Upper lobe of left lung (tissue), 6 donors: ENCODE results near the gene MAD1L1. TPM values are rescaled to one million over a fixed set of nuclear protein-coding genes. Genes with fewer than 3 reads are reported as not detected.
"Not testable (repeated sequence)": the region's sequence is repeated elsewhere in the genome, so short reads cannot be mapped to it uniquely, and the experiment has no call there.

ENCODE experiments used
- ATAC-seq, 2 donors: fragments of 200-7000 bp; cut with Tn5 transposase; one replicate each; pipeline ENCODE4 v1.9.1; 2022; ENCODE audit warnings: mild to moderate bottlenecking in 2 of 2, moderate library complexity in 2 of 2; ENCODE audit not compliant: low FRiP score in 2 of 2
- DNase-seq, 2 donors: peaks; one replicate each; pipeline ENCODE4 v3.0.0-alpha.2; 2019 to 2020
- H3K27ac ChIP-seq, 4 donors: fragments of 200-600 bp; sonication (generic); one replicate each; pipeline ENCODE4 v1.5.1; 2016 to 2019
- H3K27me3 ChIP-seq, 4 donors: fragments of 200-600 bp; sonication (generic); one replicate each; pipeline ENCODE4 v1.5.1; 2017 to 2019
- H3K36me3 ChIP-seq, 4 donors: fragments of 200-600 bp; sonication (generic); one replicate each; pipeline ENCODE4 v1.5.1; 2016 to 2019
- H3K4me1 ChIP-seq, 4 donors: fragments of 200-600 bp; sonication (generic); one replicate each; pipeline ENCODE4 v1.5.1; 2018 to 2019
- H3K4me3 ChIP-seq, 4 donors: fragments of 200-600 bp; sonication (generic); one replicate each; pipeline ENCODE4 v1.5.1; 2017 to 2019; ENCODE audit warnings: mild to moderate bottlenecking in 2 of 4, moderate library complexity in 1 of 4
- H3K9me3 ChIP-seq, 4 donors: fragments of 200-600 bp; sonication (generic); one replicate each; pipeline ENCODE4 v1.5.1; 2018 to 2019
- EP300 ChIP-seq, 4 donors: sonication (generic); formaldehyde crosslinking; IDR thresholded peaks; one replicate each; pipeline ENCODE4 v1.5.1; 2017; ENCODE audit warnings: antibody characterized with exemption in 4 of 4, control low read depth in 2 of 4
- POLR2A ChIP-seq, 4 donors: fragments of 450-650 bp; IDR thresholded peaks; one replicate each; pipeline ENCODE4 v1.5.1; 2016 to 2017; ENCODE audit warnings: antibody characterized with exemption in 4 of 4, mild to moderate bottlenecking in 2 of 4
- POLR2AphosphoS5 ChIP-seq, 2 donors: sonication (generic); formaldehyde crosslinking; IDR thresholded peaks; one replicate each; pipeline ENCODE4 v1.5.1; 2017; ENCODE audit warnings: antibody characterized with exemption in 2 of 2
- WGBS, 2 donors: methylation state at CpG; one replicate each; pipeline ENCODE4 v1.1.5; 2017 to 2018; 5-methylcytosine and 5-hydroxymethylcytosine counted together
- total RNA-seq, 6 donors: library from RNA; depleted of rRNA in 4 of 6; stranded (reverse); fragments of >200 nt in 4 of 6; gene quantifications; one replicate each; pipeline versions ENCODE4 v1.1.0 to v1.2.1, GENCODE V29; 2016 to 2021
- TF ChIP-seq, protein P1 (sequence below), 6 experiments: fragments of 450-650 bp in 4 of 6; fragments of 200-600 bp in 2 of 6; sonication (generic) in 2 of 6; IDR thresholded peaks; one replicate each; pipeline ENCODE4 v1.5.1; 2016 to 2019; ENCODE audit warnings: antibody characterized with exemption in 6 of 6
- donor health status: DM: no; HTN: no; CAD: no; lungs with moderate emphysema.
- donor health status: DM: no; HTN: yes; CAD: no; lungs with severe emphysema.

The MAD1L1 gene
- total RNA-seq, 6 donors from 2014 or later = 40.6 to 364 (median 65.6) TPM

GRCh38 chr7:1844336-1844950 lies 388.3 kb downstream of the MAD1L1 start:
- Histone ChIP-seq H3K27me3 (no peaks in the 10 kb centered on the region), H3K9me3 (no peaks in the 10 kb centered on the region), H3K4me1 (no peaks in the 10 kb centered on the region), H3K27ac (no peak overlapping the region), H3K36me3 (peaks cover 0 to 7% (median 3%) of the 10 kb centered on the region in 4 donors), H3K4me3 (no peak overlapping the region)
- DNase-seq (peak in 1 of 2 donors; percentile 74), ATAC-seq (no peak)
- TF ChIP-seq POLR2AphosphoS5 (IDR thresholded peaks at IDR 0.05) (no peak), EP300 (IDR thresholded peaks at IDR 0.05) (no peak), POLR2A (IDR thresholded peaks at IDR 0.05) (no peak)
- TF ChIP-seq, protein P1, sequence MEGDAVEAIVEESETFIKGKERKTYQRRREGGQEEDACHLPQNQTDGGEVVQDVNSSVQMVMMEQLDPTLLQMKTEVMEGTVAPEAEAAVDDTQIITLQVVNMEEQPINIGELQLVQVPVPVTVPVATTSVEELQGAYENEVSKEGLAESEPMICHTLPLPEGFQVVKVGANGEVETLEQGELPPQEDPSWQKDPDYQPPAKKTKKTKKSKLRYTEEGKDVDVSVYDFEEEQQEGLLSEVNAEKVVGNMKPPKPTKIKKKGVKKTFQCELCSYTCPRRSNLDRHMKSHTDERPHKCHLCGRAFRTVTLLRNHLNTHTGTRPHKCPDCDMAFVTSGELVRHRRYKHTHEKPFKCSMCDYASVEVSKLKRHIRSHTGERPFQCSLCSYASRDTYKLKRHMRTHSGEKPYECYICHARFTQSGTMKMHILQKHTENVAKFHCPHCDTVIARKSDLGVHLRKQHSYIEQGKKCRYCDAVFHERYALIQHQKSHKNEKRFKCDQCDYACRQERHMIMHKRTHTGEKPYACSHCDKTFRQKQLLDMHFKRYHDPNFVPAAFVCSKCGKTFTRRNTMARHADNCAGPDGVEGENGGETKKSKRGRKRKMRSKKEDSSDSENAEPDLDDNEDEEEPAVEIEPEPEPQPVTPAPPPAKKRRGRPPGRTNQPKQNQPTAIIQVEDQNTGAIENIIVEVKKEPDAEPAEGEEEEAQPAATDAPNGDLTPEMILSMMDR (IDR thresholded peaks at IDR 0.05) = no peak
- WGBS, 2 donors = 81 to 88% methylated on average over 5 to 22 of the region's 26 CpGs

GRCh38 chr7:1843921-1844335 lies 388.8 kb downstream of the MAD1L1 start:
- peaks cover 0 to 7% (median 3%) of the 10 kb centered on the region in 4 donors for H3K36me3 ChIP-seq
- no peak for ATAC-seq
- no peaks in the 10 kb centered on the region for H3K4me1 ChIP-seq
- H3K4me3 ChIP-seq = no peak overlapping the region
- no peaks in the 10 kb centered on the region for H3K9me3 ChIP-seq
- no peak overlapping the region for H3K27ac ChIP-seq
- peak in 1 of 2 donors; percentile 68 for DNase-seq
- TF ChIP-seq POLR2AphosphoS5 (IDR thresholded peaks at IDR 0.05) (no peak), POLR2A (IDR thresholded peaks at IDR 0.05) (no peak), EP300 (IDR thresholded peaks at IDR 0.05) (no peak)
- TF ChIP-seq, protein P1 (IDR thresholded peaks at IDR 0.05) = no peak
- 76 to 83% methylated on average over 11 of the region's 11 CpGs for WGBS, 2 donors
- no peaks in the 10 kb centered on the region for H3K27me3 ChIP-seq

- no peak for ATAC-seq
- H3K36me3 ChIP-seq = peaks cover 0 to 7% (median 3%) of the 10 kb centered on the region in 4 donors
- no peaks in the 10 kb centered on the region for H3K4me1 ChIP-seq
- DNase-seq = peak in 1 of 2 donors; percentile 43
- WGBS, 2 donors = 81 to 85% methylated on average over 24 to 26 of the region's 26 CpGs
- TF ChIP-seq, protein P1 (IDR thresholded peaks at IDR 0.05) = no peak
- TF ChIP-seq POLR2A (IDR thresholded peaks at IDR 0.05) (no peak), EP300 (IDR thresholded peaks at IDR 0.05) (no peak)
- H3K9me3 ChIP-seq = no peaks in the 10 kb centered on the region
- H3K4me3 ChIP-seq = no peak overlapping the region
- H3K27ac ChIP-seq = no peak overlapping the region
- H3K27me3 ChIP-seq = no peaks in the 10 kb centered on the region
These were observed 389.4 kb downstream of the MAD1L1 start for GRCh38 chr7:1843271-1843861.

DNA sequence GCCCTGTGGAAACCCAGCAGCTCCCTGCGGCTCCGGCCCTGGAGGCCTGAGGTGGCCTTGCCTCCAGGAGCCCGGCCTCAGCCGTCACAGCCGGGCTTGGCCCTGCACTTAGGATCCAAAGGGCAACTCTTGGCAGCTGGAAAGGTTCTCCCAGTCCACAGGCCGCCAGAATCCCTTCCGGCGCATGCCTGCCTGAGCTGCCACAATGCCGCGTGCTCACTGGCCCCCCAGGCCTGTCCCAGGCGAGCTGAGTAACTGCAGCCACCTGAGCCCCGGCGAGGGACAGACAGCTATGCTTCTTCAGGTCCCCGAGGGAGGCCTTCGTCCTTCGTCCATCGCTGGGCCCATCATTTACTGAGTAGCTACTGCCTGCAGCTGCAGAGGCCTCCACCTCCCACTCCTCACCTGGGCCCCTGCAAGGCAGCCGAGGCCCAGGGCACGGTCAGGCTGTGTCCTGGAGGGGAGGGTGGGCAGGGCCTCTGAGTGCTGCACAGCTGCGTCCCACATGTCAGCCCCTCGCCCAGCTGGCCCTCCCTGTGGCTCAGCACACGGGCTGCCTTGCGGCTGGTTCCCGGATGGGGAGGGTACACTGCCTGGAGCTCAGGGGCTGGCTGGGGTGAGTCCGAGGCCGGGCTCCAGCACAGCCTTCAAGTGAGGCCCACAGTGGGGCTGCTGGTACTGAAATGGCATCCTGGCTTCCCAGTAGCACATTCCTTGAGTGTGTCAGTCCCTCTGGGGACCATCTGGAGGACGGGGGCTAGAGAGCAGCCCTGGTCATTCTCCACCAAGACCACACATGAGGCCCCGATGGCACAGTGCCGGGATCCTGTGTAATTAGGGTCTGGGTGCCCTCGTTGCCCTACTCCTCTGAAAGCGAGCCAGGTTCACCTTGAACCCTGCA lies 390.2 kb downstream of the MAD1L1 start:
- Histone ChIP-seq H3K36me3 (peaks cover 0 to 7% (median 3%) of the 10 kb centered on the region in 4 donors), H3K4me1 (no peaks in the 10 kb centered on the region), H3K9me3 (no peaks in the 10 kb centered on the region), H3K27me3 (no peaks in the 10 kb centered on the region), H3K27ac (no peak overlapping the region), H3K4me3 (no peak overlapping the region)
- TF ChIP-seq POLR2A (IDR thresholded peaks at IDR 0.05) (no peak), POLR2AphosphoS5 (IDR thresholded peaks at IDR 0.05) (no peak), EP300 (IDR thresholded peaks at IDR 0.05) (no peak)
- TF ChIP-seq, protein P1 (IDR thresholded peaks at IDR 0.05) = no peak
- 90 to 93% methylated on average over 15 to 23 of the region's 31 CpGs for WGBS, 2 donors
- DNase-seq (peak in 1 of 2 donors; percentile 77), ATAC-seq (no peak)

DNA sequence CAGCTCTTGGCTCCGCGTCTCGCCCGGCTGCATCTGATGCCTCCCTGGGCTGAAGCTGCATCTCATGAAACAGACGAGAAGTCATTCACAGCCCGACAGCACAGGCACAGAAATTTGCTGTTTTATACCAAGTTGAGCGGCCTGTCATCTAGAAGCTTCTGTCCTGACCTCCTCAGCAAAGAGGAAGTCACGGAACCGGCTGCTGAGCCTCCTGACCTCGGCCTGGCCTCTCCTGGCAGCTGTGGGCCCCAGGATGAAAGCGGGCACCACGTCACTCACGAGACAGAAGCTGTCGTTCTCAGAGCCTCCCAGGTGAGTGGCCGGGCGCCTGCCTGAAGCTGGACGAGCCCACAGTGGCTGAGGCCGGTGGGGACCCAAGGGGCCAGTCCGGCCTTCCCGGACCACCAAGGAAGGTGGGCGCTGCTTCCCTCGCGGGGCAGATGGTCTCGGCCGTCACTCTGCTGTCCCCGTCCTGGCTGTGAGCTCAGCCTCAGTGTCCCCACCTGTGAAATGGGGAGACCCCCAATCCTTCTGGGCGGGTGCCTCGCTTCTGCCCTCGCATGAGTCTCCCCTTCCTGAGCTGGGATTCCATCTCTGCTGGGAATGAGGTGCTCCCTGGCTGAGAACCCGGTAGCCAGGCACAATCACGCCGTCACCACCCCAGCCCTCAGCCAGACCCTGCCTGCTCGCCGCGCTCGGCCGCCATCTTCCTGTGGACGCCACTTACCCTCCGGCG lies 391.3 kb downstream of the MAD1L1 start:
- not testable (repeated sequence) for H3K4me3 ChIP-seq, H3K4me1 ChIP-seq, ATAC-seq, H3K27ac ChIP-seq, H3K36me3 ChIP-seq, H3K9me3 ChIP-seq, H3K27me3 ChIP-seq
- DNase-seq = peak in 1 of 2 donors; percentile 63
- 86 to 98% methylated on average over 18 to 40 of the region's 40 CpGs for WGBS, 2 donors

- not testable (repeated sequence) for ATAC-seq, H3K27ac ChIP-seq, H3K9me3 ChIP-seq, H3K4me3 ChIP-seq, H3K4me1 ChIP-seq, H3K27me3 ChIP-seq, H3K36me3 ChIP-seq
- WGBS, 2 donors = 89% methylated on average over 18 of the region's 18 CpGs; no CpG with 5 or more reads in 1 of the 2 donors
- peak in 1 of 2 donors; percentile 72 for DNase-seq
These were observed 392.0 kb downstream of the MAD1L1 start for GRCh38 chr7:1840744-1841143.
